ENCODE measurements around the gene RNF149. TPM values are rescaled to one million over a fixed set of nuclear protein-coding genes. Genes with fewer than 3 reads are reported as not detected.

Gene RNF149
- total RNA-seq, 2 experiments from 2014 or later = 48.7 to 53.2 TPM

DNA sequence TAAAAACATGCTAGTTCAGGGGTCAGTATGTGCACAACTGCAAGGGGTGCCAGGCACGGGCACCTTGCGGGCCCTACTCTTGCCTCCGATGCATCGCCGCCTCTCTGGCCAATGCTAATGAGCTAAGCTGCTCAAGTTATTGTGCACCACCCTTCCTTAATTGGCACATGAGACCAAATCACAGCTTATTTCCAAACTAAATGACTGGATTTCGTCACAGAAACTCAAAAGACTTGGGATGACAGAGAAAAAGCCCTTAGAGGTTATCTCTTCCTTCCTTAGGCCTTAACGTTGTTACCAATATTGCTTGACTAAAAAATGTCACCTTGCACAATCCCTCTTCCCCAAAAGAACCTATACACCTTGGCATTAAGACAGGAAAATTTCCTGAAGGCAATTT, 7.7 kb downstream of the RNF149 start:
- POLR2A ChIA-PET = interaction anchor here (0.7 kb wide), 1 partner anchor 26 kb away, joined by 3 read pairs; no protein-coding TSS in a partner anchor
- Mint-ChIP-seq H3K27ac (no peak overlapping the region), H3K4me1 (ENCODE audit: low read depth) (peaks cover 80% of the 10 kb centered on the region), H3K36me3 (ENCODE audit: low read depth) (peaks cover 43% of the 10 kb centered on the region), H3K4me3 (no peak overlapping the region), H3K27me3 (no peaks in the 10 kb centered on the region), H3K9me3 (no peaks in the 10 kb centered on the region)
- intact Hi-C loops (cut with micrococcal nuclease) = no loop called here
- no peak for ATAC-seq
- CTCF ChIA-PET = interaction anchor here (1.1 to 3.5 kb wide), 4 partner anchors 18 to 95 kb away, joined by 3 to 12 read pairs (median 5); partner anchors contain the start of gene CREG2
- DNase-seq = no peak
- TF ChIP-seq, protein P1, sequence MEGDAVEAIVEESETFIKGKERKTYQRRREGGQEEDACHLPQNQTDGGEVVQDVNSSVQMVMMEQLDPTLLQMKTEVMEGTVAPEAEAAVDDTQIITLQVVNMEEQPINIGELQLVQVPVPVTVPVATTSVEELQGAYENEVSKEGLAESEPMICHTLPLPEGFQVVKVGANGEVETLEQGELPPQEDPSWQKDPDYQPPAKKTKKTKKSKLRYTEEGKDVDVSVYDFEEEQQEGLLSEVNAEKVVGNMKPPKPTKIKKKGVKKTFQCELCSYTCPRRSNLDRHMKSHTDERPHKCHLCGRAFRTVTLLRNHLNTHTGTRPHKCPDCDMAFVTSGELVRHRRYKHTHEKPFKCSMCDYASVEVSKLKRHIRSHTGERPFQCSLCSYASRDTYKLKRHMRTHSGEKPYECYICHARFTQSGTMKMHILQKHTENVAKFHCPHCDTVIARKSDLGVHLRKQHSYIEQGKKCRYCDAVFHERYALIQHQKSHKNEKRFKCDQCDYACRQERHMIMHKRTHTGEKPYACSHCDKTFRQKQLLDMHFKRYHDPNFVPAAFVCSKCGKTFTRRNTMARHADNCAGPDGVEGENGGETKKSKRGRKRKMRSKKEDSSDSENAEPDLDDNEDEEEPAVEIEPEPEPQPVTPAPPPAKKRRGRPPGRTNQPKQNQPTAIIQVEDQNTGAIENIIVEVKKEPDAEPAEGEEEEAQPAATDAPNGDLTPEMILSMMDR (IDR thresholded peaks at IDR 0.05) = no peak

GRCh38 chr2:101300164-101300563, 8.3 kb downstream of the RNF149 start:
- peak; percentile 54 for DNase-seq
- POLR2A ChIA-PET = interaction anchor here (0.7 to 1.2 kb wide), 2 partner anchors 8 to 25 kb away, joined by 3 to 8 read pairs; partner anchors contain the start of gene RNF149
- H3K4me3 Mint-ChIP-seq = no peak overlapping the region
- H3K27ac Mint-ChIP-seq = peak overlapping the region; percentile 3
- CTCF ChIA-PET = interaction anchor here (1.0 to 3.5 kb wide), 5 partner anchors 17 to 87 kb away, joined by 3 to 12 read pairs (median 4); partner anchors contain the start of genes CNOT11 and CREG2
- TF ChIP-seq, protein P1 (IDR thresholded peaks at IDR 0.05) = no peak
- peaks cover 36% of the 10 kb centered on the region for H3K36me3 Mint-ChIP-seq (ENCODE audit: low read depth)
- intact Hi-C loops (cut with micrococcal nuclease) = no loop called here
- H3K4me1 Mint-ChIP-seq (ENCODE audit: low read depth) = peaks cover 76% of the 10 kb centered on the region
- ATAC-seq = no peak
- no peaks in the 10 kb centered on the region for H3K27me3 Mint-ChIP-seq
- no peaks in the 10 kb centered on the region for H3K9me3 Mint-ChIP-seq

DNA sequence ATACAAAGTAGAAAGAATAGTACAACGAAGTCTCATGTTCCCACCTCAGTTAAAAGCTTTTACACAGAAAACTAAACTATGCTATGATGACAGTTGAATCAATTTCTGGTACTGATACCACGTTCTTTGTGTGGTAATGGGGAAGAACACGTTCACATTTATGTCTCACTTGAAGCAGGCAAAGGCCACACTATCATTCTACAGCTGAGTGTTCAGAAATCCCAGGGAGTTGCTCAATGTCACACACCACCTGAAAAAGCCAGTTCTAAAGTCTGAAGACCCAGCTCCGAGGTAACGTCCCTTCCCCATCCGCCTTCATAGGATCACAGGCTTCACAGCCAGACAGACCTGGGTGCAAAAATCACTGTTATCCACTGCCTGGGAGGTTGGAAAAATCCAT, 8.9 kb downstream of the RNF149 start:
- ChIA-PET POLR2A (interaction anchor here (1.2 kb wide), 1 partner anchor 9 kb away, joined by 8 read pairs; the partner anchor contains the start of gene RNF149), CTCF (interaction anchor here (0.9 to 3.5 kb wide), 6 partner anchors 9 to 88 kb away, joined by 3 to 12 read pairs (median 4); partner anchors contain the start of genes CNOT11, CREG2 and RNF149)
- no peaks in the 10 kb centered on the region for H3K27me3 Mint-ChIP-seq
- H3K4me3 Mint-ChIP-seq = no peak overlapping the region
- TF ChIP-seq, protein P1 (IDR thresholded peaks at IDR 0.05) = no peak
- H3K36me3 Mint-ChIP-seq (ENCODE audit: low read depth) = peaks cover 36% of the 10 kb centered on the region
- H3K9me3 Mint-ChIP-seq = no peaks in the 10 kb centered on the region
- intact Hi-C loops (cut with micrococcal nuclease) = no loop called here
- DNase-seq (no peak), ATAC-seq (peak; percentile 37)
- peaks cover 72% of the 10 kb centered on the region for H3K4me1 Mint-ChIP-seq (ENCODE audit: low read depth)
- peak overlapping the region; percentile 3 for H3K27ac Mint-ChIP-seq

GRCh38 chr2:101297383-101297782, 11.1 kb downstream of the RNF149 start:
- intact Hi-C loops (cut with micrococcal nuclease) = no loop called here
- TF ChIP-seq, protein P1 (IDR thresholded peaks at IDR 0.05) = no peak
- H3K27me3 Mint-ChIP-seq = no peaks in the 10 kb centered on the region
- DNase-seq (no peak), ATAC-seq (no peak)
- H3K4me1 Mint-ChIP-seq (ENCODE audit: low read depth) = peaks cover 55% of the 10 kb centered on the region
- ChIA-PET POLR2A (interaction anchor here (1.0 to 1.2 kb wide), 2 partner anchors 8 to 35 kb away, joined by 3 to 5 read pairs; no protein-coding TSS in a partner anchor), CTCF (interaction anchor here (0.9 to 3.5 kb wide), 3 partner anchors 11 to 92 kb away, joined by 3 to 12 read pairs (median 7); no protein-coding TSS in a partner anchor)
- peaks cover 35% of the 10 kb centered on the region for H3K36me3 Mint-ChIP-seq (ENCODE audit: low read depth)
- peak overlapping the region; percentile 7 for H3K27ac Mint-ChIP-seq
- H3K4me3 Mint-ChIP-seq = no peak overlapping the region
- no peaks in the 10 kb centered on the region for H3K9me3 Mint-ChIP-seq

- no peak overlapping the region for H3K4me3 Mint-ChIP-seq
- peaks cover 50% of the 10 kb centered on the region for H3K4me1 Mint-ChIP-seq (ENCODE audit: low read depth)
- ATAC-seq (no peak), DNase-seq (no peak)
- H3K27ac Mint-ChIP-seq = no peak overlapping the region
- no peaks in the 10 kb centered on the region for H3K27me3 Mint-ChIP-seq
- H3K9me3 Mint-ChIP-seq = no peaks in the 10 kb centered on the region
- POLR2A ChIA-PET = interaction anchor here (1.0 kb wide), 1 partner anchor 9 kb away, joined by 5 read pairs; no protein-coding TSS in a partner anchor
- intact Hi-C loops (cut with micrococcal nuclease) = no loop called here
- H3K36me3 Mint-ChIP-seq (ENCODE audit: low read depth) = peaks cover 31% of the 10 kb centered on the region
- TF ChIP-seq, protein P1 (IDR thresholded peaks at IDR 0.05) = no peak
- CTCF ChIA-PET = interaction anchor here (1.0 to 1.3 kb wide), 2 partner anchors 10 to 46 kb away, joined by 3 to 7 read pairs; no protein-coding TSS in a partner anchor
Measured at GRCh38 chr2:101296371-101296770, 12.1 kb downstream of the RNF149 start.
